AG08395 (cell line): ENCODE measurements around the gene TARP.
"Not testable (repeated sequence)": the region's sequence is repeated elsewhere in the genome, so short reads cannot be mapped to it uniquely, and the experiment has no call there.

Source experiments
- DNase-seq: peaks from one replicate; pipeline ENCODE4 v3.0.0; 2012; ENCODE audit warnings: mixed read lengths, low spot score

Gene TARP

GRCh38 chr7:38296059-38296857, 22.8 kb upstream of the TARP start:
- no peak for DNase-seq

- no peak for DNase-seq
Measured at GRCh38 chr7:38294926-38295325, 21.5 kb upstream of the TARP start.

GRCh38 chr7:38292442-38292841, 19.0 kb upstream of the TARP start:
- DNase-seq = no peak

- DNase-seq = no peak
Measured at GRCh38 chr7:38291650-38292049, 18.2 kb upstream of the TARP start.

- DNase-seq = no peak
Measured at GRCh38 chr7:38291117-38291647, 17.7 kb upstream of the TARP start.

GRCh38 chr7:38284553-38284952, 11.1 kb upstream of the TARP start:
- DNase-seq = no peak

GRCh38 chr7:38283809-38284208, 10.4 kb upstream of the TARP start:
- DNase-seq = no peak

- no peak for DNase-seq
Measured at GRCh38 chr7:38283107-38283506, 9.7 kb upstream of the TARP start.

- no peak for DNase-seq
Measured at GRCh38 chr7:38282081-38282480, 8.6 kb upstream of the TARP start.

GRCh38 chr7:38281266-38281665, 7.8 kb upstream of the TARP start:
- DNase-seq = no peak

GRCh38 chr7:38280707-38281106, 7.3 kb upstream of the TARP start:
- DNase-seq = no peak

- DNase-seq = no peak
Measured at GRCh38 chr7:38280000-38280399, 6.6 kb upstream of the TARP start.

GRCh38 chr7:38276096-38276877, 2.9 kb upstream of the TARP start:
- DNase-seq = no peak

- DNase-seq = no peak
Measured at GRCh38 chr7:38274927-38275620, 1.6 kb upstream of the TARP start.

- no peak for DNase-seq
Measured at GRCh38 chr7:38274486-38274885, 1.1 kb upstream of the TARP start.

GRCh38 chr7:38270405-38270804, 3.0 kb downstream of the TARP start:
- DNase-seq = not testable (repeated sequence)

- DNase-seq = not testable (repeated sequence)
Measured at GRCh38 chr7:38269704-38270346, 3.6 kb downstream of the TARP start.

GRCh38 chr7:38265958-38266357, 7.5 kb downstream of the TARP start:
- DNase-seq = not testable (repeated sequence)

- DNase-seq = not testable (repeated sequence)
Measured at GRCh38 chr7:38264602-38265001, 8.8 kb downstream of the TARP start.

- not testable (repeated sequence) for DNase-seq
Measured at GRCh38 chr7:38263274-38263673, 10.2 kb downstream of the TARP start.

GRCh38 chr7:38262545-38262944, 10.9 kb downstream of the TARP start:
- no peak for DNase-seq

- not testable (repeated sequence) for DNase-seq
Measured at GRCh38 chr7:38262026-38262425, 11.4 kb downstream of the TARP start.
